Calu3 (cell line): ENCODE measurements around the gene FBN3. TPM values are rescaled to one million over a fixed set of nuclear protein-coding genes. Genes with fewer than 3 reads are reported as not detected.

Experiments
- BruUV-seq: library from RNA; stranded (reverse); fragments of 400-500 nt; replicated peaks from 2 replicates; lab custom pipeline; 2021; lab: Mats Ljungman, UMichigan
- CTCF ChIA-PET: fragments of 300-600 bp; sonication (Branson Sonifier 250); formaldehyde crosslinking; loops from one replicate; lab custom pipeline; 2022; ENCODE audit warnings: antibody characterized with exemption; lab: Charles Lee
- DNase-seq: peaks from one replicate; pipeline ENCODE4 v3.0.0; 2022
- H3K27ac Mint-ChIP-seq: one replicate; pipeline ENCODE4 v1.8.0; 2022; ENCODE audit warnings: mixed read lengths; ENCODE audit not compliant: unreplicated experiment
- H3K27me3 Mint-ChIP-seq: one replicate; pipeline ENCODE4 v1.8.0; 2022; ENCODE audit warnings: mixed read lengths; ENCODE audit not compliant: unreplicated experiment
- H3K36me3 Mint-ChIP-seq: one replicate; pipeline ENCODE4 v1.8.0; 2022; ENCODE audit warnings: mild to moderate bottlenecking, moderate library complexity, mixed read lengths; ENCODE audit not compliant: insufficient read depth, unreplicated experiment
- H3K4me1 Mint-ChIP-seq: one replicate; pipeline ENCODE4 v1.8.0; 2022; ENCODE audit warnings: mild to moderate bottlenecking, low read depth, mixed read lengths; ENCODE audit not compliant: unreplicated experiment
- H3K4me3 Mint-ChIP-seq: one replicate; pipeline ENCODE4 v1.8.0; 2022; ENCODE audit warnings: mild to moderate bottlenecking, low read depth, moderate library complexity, mixed read lengths; ENCODE audit not compliant: unreplicated experiment
- H3K9me3 Mint-ChIP-seq: one replicate; pipeline ENCODE4 v1.8.0; 2022; ENCODE audit warnings: low read depth, mixed read lengths; ENCODE audit not compliant: unreplicated experiment
- CTCF ChIP-seq: fragments of 200-600 bp; IDR thresholded peaks from one replicate; pipeline ENCODE4 v1.8.0; 2022; ENCODE audit warnings: antibody characterized with exemption; ENCODE audit not compliant: unreplicated experiment
- intact Hi-C: fragments of 100-400 bp; cut with micrococcal nuclease; formaldehyde crosslinking; loops from one replicate; pipeline ENCODE4 v1.10.0; 2022; ENCODE audit not compliant: unreplicated experiment
- total RNA-seq: library from RNA; stranded (reverse); gene quantifications from 2 replicates; pipeline ENCODE4 v1.2.3, GENCODE V29; 2022

FBN3 gene
- total RNA-seq, 1 experiment from 2014 or later, result not detected

- no peaks in the 10 kb centered on the region for H3K27me3 Mint-ChIP-seq
- no peaks in the 10 kb centered on the region for H3K36me3 Mint-ChIP-seq
- no peak overlapping the region for H3K4me3 Mint-ChIP-seq
- H3K4me1 Mint-ChIP-seq, result peaks cover 9% of the 10 kb centered on the region
- no peaks in the 10 kb centered on the region for H3K9me3 Mint-ChIP-seq
- no peak overlapping the region for H3K27ac Mint-ChIP-seq
- BruUV-seq, result no TSS peak
- intact Hi-C loops, result no loop called here
- DNase-seq, result no peak
- no peak for TF ChIP-seq CTCF
- CTCF ChIA-PET, result interaction anchor here (0.7 kb wide), 1 partner anchor 42 kb away, joined by 3 read pairs; no protein-coding TSS in a partner anchor
These were observed 62.5 kb downstream of the FBN3 start for GRCh38 chr19:8086849-8087248.

- TF ChIP-seq CTCF, result no peak
- Mint-ChIP-seq H3K27ac (no peak overlapping the region), H3K4me3 (no peak overlapping the region), H3K36me3 (no peaks in the 10 kb centered on the region), H3K4me1 (peaks cover 9% of the 10 kb centered on the region), H3K9me3 (no peaks in the 10 kb centered on the region), H3K27me3 (no peaks in the 10 kb centered on the region)
- BruUV-seq, result no TSS peak
- peak; percentile 61 for DNase-seq
- intact Hi-C loops, result no loop called here
- CTCF ChIA-PET, result interaction anchor here (0.6 to 0.9 kb wide), 4 partner anchors 8 to 401 kb away, joined by 3 read pairs; no protein-coding TSS in a partner anchor
These were observed 63.6 kb downstream of the FBN3 start for GRCh38 chr19:8085598-8086408.

- no peaks in the 10 kb centered on the region for H3K9me3 Mint-ChIP-seq
- H3K27me3 Mint-ChIP-seq, result peaks cover 9% of the 10 kb centered on the region
- intact Hi-C loops, result no loop called here
- no peak overlapping the region for H3K4me3 Mint-ChIP-seq
- TF ChIP-seq CTCF, result no peak
- H3K4me1 Mint-ChIP-seq, result peaks cover 9% of the 10 kb centered on the region
- no peaks in the 10 kb centered on the region for H3K36me3 Mint-ChIP-seq
- CTCF ChIA-PET, result interaction anchor here (0.8 kb wide), 1 partner anchor 226 kb away, joined by 4 read pairs; no protein-coding TSS in a partner anchor
- DNase-seq, result no peak
- no peak overlapping the region for H3K27ac Mint-ChIP-seq
- BruUV-seq, result no TSS peak
These were observed 65.2 kb downstream of the FBN3 start for GRCh38 chr19:8084152-8084551.

- CTCF ChIA-PET, result no interaction called here
- Mint-ChIP-seq H3K36me3 (no peaks in the 10 kb centered on the region), H3K27ac (no peak overlapping the region), H3K9me3 (no peaks in the 10 kb centered on the region), H3K4me3 (no peak overlapping the region), H3K27me3 (peaks cover 15% of the 10 kb centered on the region), H3K4me1 (peaks cover 9% of the 10 kb centered on the region)
- no peak for TF ChIP-seq CTCF
- BruUV-seq, result no TSS peak
- no peak for DNase-seq
- intact Hi-C loops, result no loop called here
These were observed 66.3 kb downstream of the FBN3 start for GRCh38 chr19:8083141-8083540.
